B cell (primary cell): Measurements from ENCODE around the gene NKX6-1. TPM values are rescaled to one million over a fixed set of nuclear protein-coding genes. Genes with fewer than 3 reads are reported as not detected.
A peak's percentile ranks its signal among the peaks of the same experiment; 100 is the strongest.

Experiments
- ATAC-seq: fragments of 200-7000 bp; cut with Tn5 transposase; one replicate; pipeline ENCODE4 v1.10.0; 2021; ENCODE audit warnings: low read depth, mild to moderate bottlenecking, moderate number of reproducible peaks, moderate library complexity
- CTCF ChIA-PET: fragments of 350-600 bp; sonication (Branson Sonifier 250); formaldehyde crosslinking; loops from one replicate; lab custom pipeline; 2021; ENCODE audit warnings: antibody characterized with exemption, inconsistent platforms; lab: Charles Lee
- POLR2A ChIA-PET: fragments of 350-600 bp; sonication (Branson Sonifier 250); formaldehyde crosslinking; loops from one replicate; lab custom pipeline; 2021; ENCODE audit warnings: antibody characterized with exemption; lab: Charles Lee
- DNase-seq: peaks from one replicate; pipeline ENCODE4 v3.0.0; 2013
- H2AFZ ChIP-seq: 2 replicates; pipeline ENCODE4 v1.6.1; 2012; ENCODE audit warnings: mild to moderate bottlenecking, low read depth, low read length; ENCODE audit not compliant: insufficient read depth, poor library complexity, severe bottlenecking
- H3K27ac ChIP-seq, 2 donors: 1 replicate in 1 of 2; 2 replicates in 1 of 2; pipeline ENCODE4 v1.5.1; 2012 to 2013; ENCODE audit warnings: low read length in 2 of 2, mild to moderate bottlenecking in 2 of 2, moderate library complexity in 1 of 2
- H3K27me3 ChIP-seq, 4 experiments: fragments of 200-600 bp in 1 of 4; sonication (generic) in 1 of 4; replicated peaks in 1 of 4; 1 replicate in 2 of 4; 2 replicates in 2 of 4; pipeline versions ENCODE4 v1.6.1 to v1.7.0; 2013 to 2016; ENCODE audit warnings: low read length in 3 of 4, mild to moderate bottlenecking in 2 of 4, mixed read lengths in 1 of 4, moderate library complexity in 1 of 4; ENCODE audit not compliant: insufficient read depth in 4 of 4, control insufficient read depth in 3 of 4; ENCODE audit errors: control extremely low read depth in 1 of 4
- H3K36me3 ChIP-seq, 2 experiments: replicated peaks in 1 of 2; 1 replicate in 1 of 2; 2 replicates in 1 of 2; pipeline versions ENCODE4 v1.6.1 to v1.7.1; 2013; ENCODE audit warnings: low read length in 1 of 2; ENCODE audit not compliant: insufficient read depth in 2 of 2, control insufficient read depth in 1 of 2; ENCODE audit errors: control extremely low read depth in 1 of 2, extremely low read depth in 1 of 2
- H3K4me1 ChIP-seq, 2 donors: fragments of 200-600 bp in 1 of 2; sonication (generic) in 1 of 2; 1 replicate in 1 of 2; 2 replicates in 1 of 2; pipeline versions ENCODE4 v1.5.1 to v1.6.1; 2013 to 2017; ENCODE audit warnings: low read length in 2 of 2; ENCODE audit not compliant: control insufficient read depth in 2 of 2, insufficient read depth in 2 of 2
- H3K4me2 ChIP-seq: replicated peaks from 2 replicates; pipeline ENCODE3; 2012; ENCODE audit warnings: mild to moderate bottlenecking, low read depth, low read length; ENCODE audit not compliant: poor library complexity, severe bottlenecking
- H3K4me3 ChIP-seq, 5 experiments: fragments of 200-600 bp in 1 of 5; sonication (generic) in 1 of 5; 1 replicate in 3 of 5; 2 replicates in 2 of 5; pipeline versions ENCODE4 v1.5.1 to v1.7.0; 2011 to 2016; ENCODE audit warnings: low read length in 4 of 5, mild to moderate bottlenecking in 4 of 5, low read depth in 2 of 5, control low read depth in 1 of 5, moderate library complexity in 1 of 5; ENCODE audit not compliant: insufficient read depth in 1 of 5; ENCODE audit errors: control extremely low read depth in 1 of 5, extremely low read depth in 1 of 5
- H3K79me2 ChIP-seq: fragments of 200-600 bp; sonication (generic); one replicate; pipeline ENCODE4 v1.6.0; 2016; ENCODE audit warnings: low read length; ENCODE audit not compliant: control insufficient read depth, insufficient read depth
- H3K9ac ChIP-seq: fragments of 200-600 bp; sonication (generic); 2 replicates; pipeline ENCODE4 v1.6.1; 2017; ENCODE audit warnings: mild to moderate bottlenecking, low read length, moderate library complexity
- H3K9me3 ChIP-seq, 3 donors: one replicate each; pipeline versions ENCODE4 v1.6.1 to v1.7.1; 2013; ENCODE audit warnings: low read length in 2 of 3; ENCODE audit not compliant: control insufficient read depth in 2 of 3, insufficient read depth in 1 of 3; ENCODE audit errors: control extremely low read depth in 1 of 3
- H4K20me1 ChIP-seq: 2 replicates; pipeline ENCODE4 v1.6.0; 2012; ENCODE audit warnings: mild to moderate bottlenecking, low read length; ENCODE audit not compliant: insufficient read depth, control insufficient read depth, poor library complexity, severe bottlenecking
- H3K27ac Mint-ChIP-seq: one replicate; pipeline ENCODE4 v1.8.0; 2021; ENCODE audit warnings: mixed read lengths
- H3K27me3 Mint-ChIP-seq: one replicate; pipeline ENCODE4 v1.8.0; 2021; ENCODE audit warnings: mixed read lengths
- H3K4me1 Mint-ChIP-seq: one replicate; pipeline ENCODE4 v1.8.0; 2021; ENCODE audit warnings: mixed read lengths
- H3K4me3 Mint-ChIP-seq: one replicate; pipeline ENCODE4 v1.8.0; 2021; ENCODE audit warnings: mixed read lengths
- H3K9me3 Mint-ChIP-seq: one replicate; pipeline ENCODE4 v1.8.0; 2022; ENCODE audit warnings: mixed read lengths; ENCODE audit not compliant: insufficient read depth
- EZH2 ChIP-seq: IDR thresholded peaks from 2 replicates; pipeline ENCODE4 v1.6.1; 2012; ENCODE audit warnings: borderline replicate concordance, low read depth, mild to moderate bottlenecking, moderate library complexity, low read length; ENCODE audit not compliant: insufficient read depth, poor library complexity, severe bottlenecking
- WGBS: methylation state at CpG from one replicate; pipeline ENCODE4 v1.1.5; 2013; ENCODE audit warnings: missing lambda C conversion rate; ENCODE audit not compliant: insufficient coverage; 5-methylcytosine and 5-hydroxymethylcytosine counted together
- intact Hi-C: fragments of 100-400 bp; cut with micrococcal nuclease; formaldehyde crosslinking; loops from one replicate; pipeline ENCODE4 v1.10.0; 2022
- polyA plus RNA-seq: library from polyadenylated mRNA; depleted of rRNA; stranded (reverse); fragments of >200 nt; gene quantifications from 2 replicates; pipeline ENCODE4 v1.2.3, GENCODE V29; 2012
- total RNA-seq, 2 donors: library from RNA; stranded (reverse); fragments of 120-200 nt in 1 of 2; gene quantifications; 1 replicate in 1 of 2; 2 replicates in 1 of 2; pipeline versions ENCODE4 v1.2.3 to v1.2.4, GENCODE V29; 2013 to 2022
- TF ChIP-seq, protein P1 (sequence below): fragments of 200-600 bp; IDR thresholded peaks from one replicate; pipeline ENCODE4 v1.8.0; 2022; ENCODE audit warnings: antibody characterized with exemption, mild to moderate bottlenecking

NKX6-1 gene
- total and polyA plus RNA-seq, 2 donors (not counting 1 experiment from before 2014, with no cell fraction given) = not detected

GRCh38 chr4:84492737-84493091, 6.4 kb downstream of the NKX6-1 start:
- TF ChIP-seq, protein P1, sequence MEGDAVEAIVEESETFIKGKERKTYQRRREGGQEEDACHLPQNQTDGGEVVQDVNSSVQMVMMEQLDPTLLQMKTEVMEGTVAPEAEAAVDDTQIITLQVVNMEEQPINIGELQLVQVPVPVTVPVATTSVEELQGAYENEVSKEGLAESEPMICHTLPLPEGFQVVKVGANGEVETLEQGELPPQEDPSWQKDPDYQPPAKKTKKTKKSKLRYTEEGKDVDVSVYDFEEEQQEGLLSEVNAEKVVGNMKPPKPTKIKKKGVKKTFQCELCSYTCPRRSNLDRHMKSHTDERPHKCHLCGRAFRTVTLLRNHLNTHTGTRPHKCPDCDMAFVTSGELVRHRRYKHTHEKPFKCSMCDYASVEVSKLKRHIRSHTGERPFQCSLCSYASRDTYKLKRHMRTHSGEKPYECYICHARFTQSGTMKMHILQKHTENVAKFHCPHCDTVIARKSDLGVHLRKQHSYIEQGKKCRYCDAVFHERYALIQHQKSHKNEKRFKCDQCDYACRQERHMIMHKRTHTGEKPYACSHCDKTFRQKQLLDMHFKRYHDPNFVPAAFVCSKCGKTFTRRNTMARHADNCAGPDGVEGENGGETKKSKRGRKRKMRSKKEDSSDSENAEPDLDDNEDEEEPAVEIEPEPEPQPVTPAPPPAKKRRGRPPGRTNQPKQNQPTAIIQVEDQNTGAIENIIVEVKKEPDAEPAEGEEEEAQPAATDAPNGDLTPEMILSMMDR = no peak
- TF ChIP-seq EZH2 = no peak
- Histone ChIP-seq H4K20me1 (no peaks in the 10 kb centered on the region), H3K36me3 (no peaks in the 10 kb centered on the region), H3K9me3 (peaks cover 1 to 32% (median 7%) of the 10 kb centered on the region in 3 donors), H3K4me2 (peak overlapping the region; percentile 38), H3K4me3 (no peak overlapping the region), H3K27me3 (peaks cover 3 to 79% (median 64%) of the 10 kb centered on the region in 4 experiments), H2AFZ (peak overlapping the region; percentile 18), H3K27ac (no peak overlapping the region), H3K4me1 (peaks cover 16 to 28% of the 10 kb centered on the region in 2 donors), H3K9ac (no peak overlapping the region), H3K79me2 (no peaks in the 10 kb centered on the region)
- ChIA-PET POLR2A (no interaction called here), CTCF (no interaction called here)
- 10% methylated on average over 23 of the region's 28 CpGs for whole genome bisulfite sequencing
- Mint-ChIP-seq H3K4me1 (peaks cover 15% of the 10 kb centered on the region), H3K27ac (no peak overlapping the region), H3K4me3 (peak overlapping the region; percentile 21), H3K27me3 (peaks cover 66% of the 10 kb centered on the region), H3K9me3 (no peaks in the 10 kb centered on the region)
- ATAC-seq (no peak), DNase-seq (peak; percentile 18)
- intact Hi-C loops = loop anchor here (10.0 kb wide), 1 partner anchor 92 kb away; the partner anchor contains the start of gene CDS1

DNA sequence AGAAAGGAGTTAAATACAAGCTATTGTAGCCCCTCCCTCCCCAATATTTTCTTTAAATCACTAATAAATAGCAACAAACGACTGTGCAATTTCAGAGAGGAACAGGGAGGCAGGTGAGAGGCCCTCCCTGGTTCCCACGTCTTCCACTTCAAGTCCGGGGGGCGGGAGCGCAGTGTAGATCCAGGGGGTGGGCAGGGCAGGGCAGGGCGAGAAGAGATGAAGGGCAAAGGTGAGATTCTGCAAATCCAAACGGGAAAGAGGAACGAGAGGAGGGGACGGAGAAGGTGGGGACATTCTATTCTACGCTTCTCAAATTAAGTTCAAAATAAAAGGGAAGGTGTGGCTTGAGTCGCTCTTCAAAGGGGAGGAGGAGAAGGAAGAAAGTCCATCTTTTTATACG, 6.8 kb downstream of the NKX6-1 start:
- Histone ChIP-seq H3K27ac (no peak overlapping the region), H3K9ac (no peak overlapping the region), H3K4me3 (no peak overlapping the region), H3K27me3 (peaks cover 3 to 77% (median 62%) of the 10 kb centered on the region in 4 experiments), H3K36me3 (no peaks in the 10 kb centered on the region), H3K4me1 (peaks cover 14 to 24% of the 10 kb centered on the region in 2 donors), H3K9me3 (peaks cover 1 to 30% (median 7%) of the 10 kb centered on the region in 3 donors), H3K79me2 (no peaks in the 10 kb centered on the region), H2AFZ (no peak overlapping the region), H3K4me2 (peak overlapping the region; percentile 38), H4K20me1 (no peaks in the 10 kb centered on the region)
- ChIA-PET CTCF (no interaction called here), POLR2A (no interaction called here)
- DNase-seq (peak; percentile 5), ATAC-seq (no peak)
- intact Hi-C loops = loop anchor here (10.0 kb wide), 1 partner anchor 93 kb away; the partner anchor contains the start of gene CDS1
- Mint-ChIP-seq H3K27me3 (peaks cover 71% of the 10 kb centered on the region), H3K4me1 (peaks cover 15% of the 10 kb centered on the region), H3K4me3 (no peak overlapping the region), H3K27ac (no peak overlapping the region), H3K9me3 (peaks cover 2% of the 10 kb centered on the region)
- WGBS = 12% methylated on average over 3 of the region's 12 CpGs
- no peak for TF ChIP-seq EZH2
- TF ChIP-seq, protein P1 = no peak
